Lower leg skin (tissue), 3 donors: ENCODE data around the gene NFKBIA.

ENCODE experiments used
- CTCF ChIP-seq, 3 donors: fragments of 450-650 bp; IDR thresholded peaks; one replicate each; pipeline ENCODE4 v1.5.1; 2016; ENCODE audit warnings: antibody characterized with exemption in 3 of 3, mild to moderate bottlenecking in 3 of 3, moderate library complexity in 2 of 3
- POLR2A ChIP-seq, 2 donors: fragments of 450-650 bp; IDR thresholded peaks; one replicate each; pipeline ENCODE4 v1.6.1; 2016 to 2017; ENCODE audit warnings: antibody characterized with exemption in 2 of 2, mild to moderate bottlenecking in 1 of 2, moderate library complexity in 1 of 2

- TF ChIP-seq CTCF (IDR thresholded peaks at IDR 0.05) (no peak), POLR2A (IDR thresholded peaks at IDR 0.05) (no peak)
Measured at GRCh38 chr14:35365130-35366055, 39.2 kb downstream of the NFKBIA start.
